ENCODE results near the gene OR10X1.

The OR10X1 gene

GRCh38 chr1:158552296-158552695 lies 27.4 kb downstream of the OR10X1 start:
- in situ Hi-C loops (cut with MboI; ENCODE audit: low sequenced_read_pairs), result no loop called here
- no peak for DNase-seq (ENCODE audit: low spot score in 2 of 2)
- Histone ChIP-seq H3K36me3 (replicated peaks) (no peaks in the 10 kb centered on the region), H3K9me3 (no peaks in the 10 kb centered on the region), H3K4me3 (no peak overlapping the region), H3K27me3 (ENCODE audit: low read depth) (no peaks in the 10 kb centered on the region), H3K4me1 (no peaks in the 10 kb centered on the region)

GRCh38 chr1:158547533-158547932 lies 32.2 kb downstream of the OR10X1 start:
- no peaks in the 10 kb centered on the region for H3K36me3 ChIP-seq (replicated peaks)
- no peaks in the 10 kb centered on the region for H3K4me1 ChIP-seq
- no peaks in the 10 kb centered on the region for H3K9me3 ChIP-seq
- H3K27me3 ChIP-seq (ENCODE audit: low read depth), result no peaks in the 10 kb centered on the region
- H3K4me3 ChIP-seq, result no peak overlapping the region
- in situ Hi-C loops (cut with MboI; ENCODE audit: low sequenced_read_pairs), result no loop called here
- DNase-seq (ENCODE audit: low spot score in 2 of 2), result no peak

GRCh38 chr1:158537609-158538008 lies 42.1 kb downstream of the OR10X1 start:
- no peaks in the 10 kb centered on the region for H3K36me3 ChIP-seq (replicated peaks)
- no peak for DNase-seq (ENCODE audit: low spot score in 2 of 2)
- no peaks in the 10 kb centered on the region for H3K27me3 ChIP-seq (ENCODE audit: low read depth)
- in situ Hi-C loops (cut with MboI; ENCODE audit: low sequenced_read_pairs), result no loop called here
- no peaks in the 10 kb centered on the region for H3K9me3 ChIP-seq
- no peak overlapping the region for H3K4me3 ChIP-seq
- no peaks in the 10 kb centered on the region for H3K4me1 ChIP-seq

DNA sequence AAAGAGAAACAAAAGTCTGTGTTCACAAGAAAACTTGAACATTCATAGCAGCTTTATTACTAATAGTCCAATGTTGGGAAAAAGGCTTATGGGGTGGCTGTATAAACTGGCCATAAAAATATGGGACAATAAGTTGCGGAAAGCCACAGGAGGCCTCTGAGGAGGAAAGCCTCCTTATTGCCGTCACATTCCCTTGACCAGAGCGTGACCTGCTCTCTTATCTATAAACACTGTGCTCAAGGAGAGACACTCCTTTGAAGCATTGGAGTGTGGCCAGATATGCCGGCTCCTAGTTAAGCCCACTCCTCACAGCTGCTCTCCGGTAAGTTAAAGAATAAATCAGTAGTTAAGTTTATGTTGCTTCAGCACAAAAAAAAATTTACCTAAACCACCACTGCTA lies 45.2 kb downstream of the OR10X1 start:
- in situ Hi-C loops (cut with MboI; ENCODE audit: low sequenced_read_pairs), result no loop called here
- no peaks in the 10 kb centered on the region for H3K9me3 ChIP-seq
- no peaks in the 10 kb centered on the region for H3K4me1 ChIP-seq
- no peak for DNase-seq (ENCODE audit: low spot score in 2 of 2)
- no peaks in the 10 kb centered on the region for H3K36me3 ChIP-seq (replicated peaks)
- no peaks in the 10 kb centered on the region for H3K27me3 ChIP-seq (ENCODE audit: low read depth)
- H3K4me3 ChIP-seq, result no peak overlapping the region
